GM18505 (cell line): ENCODE measurements around the gene FILIP1L.

ENCODE experiments used
- ATAC-seq: cut with Tn5 transposase; IDR thresholded peaks from one replicate; pipeline ENCODE4 v1.9.1; 2021; ENCODE audit not compliant: unreplicated experiment
- POLR2A ChIP-seq: IDR thresholded peaks from 4 replicates; pipeline ENCODE4 v1.6.1; 2011; ENCODE audit warnings: borderline replicate concordance; ENCODE audit not compliant: insufficient read depth, insufficient read length; ENCODE audit errors: extremely low read depth

The FILIP1L gene

GRCh38 chr3:99789011-99789721 is 325.1 kb downstream of the FILIP1L start:
- no peak for TF ChIP-seq POLR2A
- no peak for ATAC-seq
